Neural progenitor cell (in vitro differentiated cells): ENCODE results near the gene NIPAL3. TPM values are rescaled to one million over a fixed set of nuclear protein-coding genes. Genes with fewer than 3 reads are reported as not detected.
"Not testable (repeated sequence)": the region's sequence is repeated elsewhere in the genome, so short reads cannot be mapped to it uniquely, and the experiment has no call there.

Source experiments
- DNase-seq: peaks from one replicate; pipeline ENCODE4 v3.0.0-alpha.2; 2016; ENCODE audit warnings: low spot score
- H2AFZ ChIP-seq: fragments of 200-600 bp; sonication (generic); replicated peaks from 2 replicates; pipeline ENCODE4 v1.6.1; 2016; ENCODE audit warnings: antibody characterized with exemption
- H3F3A ChIP-seq: fragments of 200-600 bp; sonication (generic); 2 replicates; pipeline ENCODE4 v1.6.1; 2016; ENCODE audit warnings: antibody characterized with exemption, low read depth
- H3K27ac ChIP-seq: fragments of 200-600 bp; sonication (generic); 2 replicates; pipeline ENCODE4 v1.5.1; 2016; ENCODE audit warnings: mild to moderate bottlenecking
- H3K27me3 ChIP-seq: fragments of 200-600 bp; sonication (generic); 2 replicates; pipeline ENCODE4 v1.6.1; 2016; ENCODE audit warnings: mild to moderate bottlenecking, moderate library complexity
- H3K36me3 ChIP-seq: fragments of 200-600 bp; sonication (generic); 2 replicates; pipeline ENCODE4 v1.5.1; 2016
- H3K4me1 ChIP-seq: fragments of 200-600 bp; sonication (generic); 2 replicates; pipeline ENCODE4 v1.6.1; 2016; ENCODE audit warnings: mixed run types
- H3K4me2 ChIP-seq: fragments of 200-600 bp; sonication (generic); 2 replicates; pipeline ENCODE4 v1.6.1; 2016
- H3K4me3 ChIP-seq: fragments of 200-600 bp; sonication (generic); 2 replicates; pipeline ENCODE4 v1.5.1; 2016
- H3K79me2 ChIP-seq: fragments of 200-600 bp; sonication (generic); 2 replicates; pipeline ENCODE4 v1.6.1; 2016; ENCODE audit warnings: low read depth
- H3K9ac ChIP-seq: fragments of 200-600 bp; sonication (generic); 2 replicates; pipeline ENCODE4 v1.6.1; 2016
- H3K9me3 ChIP-seq: fragments of 200-600 bp; sonication (generic); 2 replicates; pipeline ENCODE4 v1.5.1; 2016; ENCODE audit warnings: low read depth
- H4K20me1 ChIP-seq: fragments of 200-600 bp; sonication (generic); 2 replicates; pipeline ENCODE4 v1.6.1; 2016; ENCODE audit warnings: low read depth
- H3K27ac Mint-ChIP-seq: 3 replicates; pipeline ENCODE4 v1.8.0; 2021; ENCODE audit warnings: mixed read lengths
- H3K27me3 Mint-ChIP-seq: 2 replicates; pipeline ENCODE4 v1.8.0; 2022; ENCODE audit warnings: low read depth, mild to moderate bottlenecking, inconsistent platforms, moderate library complexity, mixed read lengths; ENCODE audit not compliant: insufficient read depth
- H3K36me3 Mint-ChIP-seq: 3 replicates; pipeline ENCODE4 v1.8.0; 2021; ENCODE audit warnings: mixed read lengths
- H3K4me1 Mint-ChIP-seq: 3 replicates; pipeline ENCODE4 v1.8.0; 2021; ENCODE audit warnings: mixed read lengths
- H3K4me3 Mint-ChIP-seq: 3 replicates; pipeline ENCODE4 v1.8.0; 2021; ENCODE audit warnings: mild to moderate bottlenecking, moderate library complexity, mixed read lengths
- H3K9me3 Mint-ChIP-seq: 3 replicates; pipeline ENCODE4 v1.8.0; 2020; ENCODE audit warnings: mixed read lengths
- CTCF ChIP-seq: fragments of 200-600 bp; sonication (generic); IDR thresholded peaks from 2 replicates; pipeline ENCODE4 v1.5.1; 2017; ENCODE audit warnings: antibody characterized with exemption, mild to moderate bottlenecking
- EZH2 ChIP-seq: fragments of 200-600 bp; sonication (generic); IDR thresholded peaks from 2 replicates; pipeline ENCODE4 v1.6.1; 2017; ENCODE audit warnings: antibody characterized with exemption, mild to moderate bottlenecking, moderate library complexity
- EZH2phosphoT487 ChIP-seq: fragments of 200-600 bp; sonication (generic); IDR thresholded peaks from 2 replicates; pipeline ENCODE4 v1.6.1; 2017; ENCODE audit warnings: antibody characterized with exemption
- total RNA-seq: library from RNA; depleted of rRNA; stranded (reverse); fragments of >200 nt; gene quantifications from 2 replicates; pipeline ENCODE4 v1.2.3, GENCODE V29; 2015; ENCODE audit warnings: low replicate concordance

NIPAL3 gene
- total RNA-seq, 1 donor from 2014 or later = 6.9 TPM

GRCh38 chr1:24517898-24518297, 102.3 kb downstream of the NIPAL3 start:
- Histone ChIP-seq H3K4me2 (no peak overlapping the region), H3K4me3 (no peak overlapping the region), H3K27ac (no peak overlapping the region), H3K4me1 (no peaks in the 10 kb centered on the region), H3K79me2 (no peaks in the 10 kb centered on the region), H4K20me1 (no peaks in the 10 kb centered on the region), H3K9me3 (no peaks in the 10 kb centered on the region), H3F3A (no peaks in the 10 kb centered on the region), H2AFZ (no peak overlapping the region), H3K9ac (no peak overlapping the region), H3K27me3 (no peaks in the 10 kb centered on the region), H3K36me3 (no peaks in the 10 kb centered on the region)
- no peaks in the 10 kb centered on the region for H3K9me3 Mint-ChIP-seq
- no peak overlapping the region for H3K4me3 Mint-ChIP-seq
- H3K27ac Mint-ChIP-seq = no peak overlapping the region
- H3K4me1 Mint-ChIP-seq = peaks cover 3% of the 10 kb centered on the region
- DNase-seq = no peak
- H3K27me3 Mint-ChIP-seq = peaks cover 3% of the 10 kb centered on the region
- no peaks in the 10 kb centered on the region for H3K36me3 Mint-ChIP-seq
- no peak for TF ChIP-seq EZH2phosphoT487
- no peak for TF ChIP-seq CTCF
- no peak for TF ChIP-seq EZH2

- H3K27ac Mint-ChIP-seq, H3K27me3 Mint-ChIP-seq, H4K20me1 ChIP-seq, H3K4me1 ChIP-seq, H3K9ac ChIP-seq, H3K79me2 ChIP-seq, H3K4me1 Mint-ChIP-seq, H3K4me3 ChIP-seq, H2AFZ ChIP-seq, H3K36me3 ChIP-seq, H3K9me3 ChIP-seq, H3K36me3 Mint-ChIP-seq, H3F3A ChIP-seq, DNase-seq, H3K4me2 ChIP-seq, H3K27ac ChIP-seq, H3K9me3 Mint-ChIP-seq, H3K27me3 ChIP-seq, H3K4me3 Mint-ChIP-seq: not testable (repeated sequence)
Measured at GRCh38 chr1:24520282-24520681, 104.7 kb downstream of the NIPAL3 start.

Other genes starting within 250 kb of the NIPAL3 start
- 3.0 and 3.3 TPM in 2 replicates for gene IFNLR1, start 228.5 kb upstream of the NIPAL3 start, total RNA-seq
- 1.1 and 1.5 TPM in 2 replicates for gene GRHL3, start 96.4 kb upstream of the NIPAL3 start, total RNA-seq
- 12.7 and 15.9 TPM in 2 replicates for gene STPG1, start 2.0 kb upstream of the NIPAL3 start, total RNA-seq
- 7.5 and 9.3 TPM in 2 replicates for gene RCAN3, start 87.0 kb downstream of the NIPAL3 start, total RNA-seq
- 0.49 TPM in 1 of 2 replicates, not detected in the other for gene NCMAP, start 140.3 kb downstream of the NIPAL3 start, total RNA-seq
- gene SRRM1, start 227.5 kb downstream of the NIPAL3 start, total RNA-seq = 125 and 164 TPM in 2 replicates